Ovary (tissue), 9 donors: ENCODE measurements around the gene MCTP1. TPM values are rescaled to one million over a fixed set of nuclear protein-coding genes. Genes with fewer than 3 reads are reported as not detected.
A peak's percentile ranks its signal among the peaks of the same experiment; 100 is the strongest.

Experiments used
- DNase-seq, 5 donors: peaks; one replicate each; pipeline ENCODE4 v3.0.0-alpha.2; 2019 to 2020
- H3K27ac ChIP-seq, 2 donors: fragments of 200-600 bp; one replicate each; pipeline versions ENCODE4 v1.5.1 to v1.8.0; 2019 to 2022
- H3K27me3 ChIP-seq: fragments of 200-600 bp; one replicate; pipeline ENCODE4 v1.8.0; 2022
- H3K36me3 ChIP-seq: fragments of 200-600 bp; sonication (generic); one replicate; pipeline ENCODE4 v1.5.1; 2019
- H3K4me1 ChIP-seq: one replicate; pipeline ENCODE4 v1.8.1; 2013; ENCODE audit warnings: mild to moderate bottlenecking, moderate library complexity; ENCODE audit not compliant: insufficient read depth
- H3K4me3 ChIP-seq: fragments of 200-600 bp; sonication (generic); one replicate; pipeline ENCODE4 v1.5.1; 2017
- H3K9me3 ChIP-seq, 2 donors: fragments of 200-600 bp in 1 of 2; sonication (generic) in 1 of 2; one replicate each; pipeline versions ENCODE4 v1.5.1 to v1.8.1; 2013 to 2019; ENCODE audit warnings: mild to moderate bottlenecking in 1 of 2, moderate library complexity in 1 of 2
- CTCF ChIP-seq, 3 donors: fragments of 450-650 bp in 2 of 3; fragments of 200-600 bp in 1 of 3; IDR thresholded peaks; one replicate each; pipeline versions ENCODE4 v1.5.1 to v1.8.0; 2016 to 2022; ENCODE audit warnings: antibody characterized with exemption in 3 of 3, mild to moderate bottlenecking in 1 of 3
- EP300 ChIP-seq: sonication (generic); formaldehyde crosslinking; IDR thresholded peaks from one replicate; pipeline ENCODE4 v1.6.1; 2017; ENCODE audit warnings: antibody characterized with exemption
- POLR2A ChIP-seq: fragments of 450-650 bp; IDR thresholded peaks from one replicate; pipeline ENCODE4 v1.6.1; 2017; ENCODE audit warnings: antibody characterized with exemption, mild to moderate bottlenecking, moderate library complexity
- WGBS, 3 donors: extraction: QIAGEN DNeasy Blood & Tissue Kit in 1 of 3; methylation state at CpG; one replicate each; pipeline versions ENCODE4 v1.1.5 to v1.1.7; 2013 to 2017; 5-methylcytosine and 5-hydroxymethylcytosine counted together
- intact Hi-C, 4 donors: fragments of 100-400 bp; cut with DNase I; formaldehyde crosslinking; loops; one replicate each; pipeline versions ENCODE4 v1.11.0 to v1.15.1; 2022 to 2023
- polyA plus RNA-seq, 2 donors: library from polyadenylated mRNA; stranded (reverse); fragments of 200-250 nt in 1 of 2; fragments of 350-450 nt in 1 of 2; fragmentation: Illumina TruSeq in 1 of 2; extraction: RNeasy Lipid Tissue Mini Kit (QIAGEN cat#74804) in 1 of 2; gene quantifications; one replicate each; pipeline ENCODE4 v1.2.3, GENCODE V29; 2013 to 2014
- total RNA-seq, 7 donors: library from RNA; depleted of rRNA in 2 of 7; stranded (reverse); fragments of >200 nt in 2 of 7; fragmentation: NEBNext Ultra II Directional in 3 of 7; extraction: Animal tissue kit (Norgen Biotek cat#: 25700) in 3 of 7; gene quantifications; one replicate each; pipeline versions ENCODE4 v1.1.0 to v1.2.4, GENCODE V29; 2016 to 2023
- donor health status: DM: no; HTN: no; CAD: no; lungs with moderate emphysema.
- donor health status: DM: no; HTN: no; CAD: no.
- donor health status: Bipolar disorder and iron deficiency.
- donor health status: DM: yes; HTN: yes; CAD: no.
- donor health status: DM: no; HTN: no; CAD: no.
- donor health status: DM: yes; HTN: yes; CAD: no.

MCTP1 gene
- total and polyA plus RNA-seq, 9 donors, result 1.7 to 11.4 (median 5.0) TPM

GRCh38 chr5:95285409-95285755 lies 488 bp upstream of the MCTP1 start:
- intact Hi-C loops, result no loop called here
- H3K27ac ChIP-seq, result no peak overlapping the region
- no peaks in the 10 kb centered on the region for H3K9me3 ChIP-seq
- H3K27me3 ChIP-seq, result no peaks in the 10 kb centered on the region
- TF ChIP-seq POLR2A, result no peak
- TF ChIP-seq EP300, result no peak
- H3K4me3 ChIP-seq, result peak overlapping the region; percentile 39
- peaks cover 1% of the 10 kb centered on the region for H3K4me1 ChIP-seq
- 1 to 4% (median 1%) methylated on average over 13 of the region's 13 CpGs for WGBS, 3 donors
- H3K36me3 ChIP-seq, result no peaks in the 10 kb centered on the region
- no peak for DNase-seq

GRCh38 chr5:95283761-95284571 lies 928 bp downstream of the MCTP1 start:
- no peaks in the 10 kb centered on the region for H3K27me3 ChIP-seq
- intact Hi-C loops, result no loop called here
- WGBS, 3 donors, result 0 to 2% (median 0%) methylated on average over 53 to 89 of the region's 89 CpGs
- TF ChIP-seq CTCF (IDR thresholded peaks at IDR 0.05) (no peak), POLR2A (no peak), EP300 (no peak)
- H3K4me1 ChIP-seq, result peaks cover 1% of the 10 kb centered on the region
- peak in 1 of 5 donors; percentile 13 for DNase-seq
- H3K36me3 ChIP-seq, result no peaks in the 10 kb centered on the region
- peak overlapping the region; percentile 39 for H3K4me3 ChIP-seq
- H3K27ac ChIP-seq, result no peak overlapping the region
- H3K9me3 ChIP-seq, result no peaks in the 10 kb centered on the region

GRCh38 chr5:95283022-95283615 lies 1.8 kb downstream of the MCTP1 start:
- H3K4me3 ChIP-seq, result peak overlapping the region; percentile 39
- intact Hi-C loops, result no loop called here
- 14 to 17% (median 16%) methylated on average over 10 of the region's 10 CpGs for WGBS, 3 donors
- no peak for TF ChIP-seq CTCF (IDR thresholded peaks at IDR 0.05)
- no peak for TF ChIP-seq POLR2A
- no peak for TF ChIP-seq EP300
- no peak overlapping the region for H3K27ac ChIP-seq
- H3K4me1 ChIP-seq, result peaks cover 1% of the 10 kb centered on the region
- H3K36me3 ChIP-seq, result no peaks in the 10 kb centered on the region
- no peak for DNase-seq
- no peaks in the 10 kb centered on the region for H3K9me3 ChIP-seq
- no peaks in the 10 kb centered on the region for H3K27me3 ChIP-seq

- Histone ChIP-seq H3K9me3 (no peaks in the 10 kb centered on the region), H3K4me1 (peaks cover 1% of the 10 kb centered on the region), H3K4me3 (no peak overlapping the region), H3K36me3 (no peaks in the 10 kb centered on the region), H3K27ac (no peak overlapping the region), H3K27me3 (no peaks in the 10 kb centered on the region)
- intact Hi-C loops, result no loop called here
- DNase-seq, result no peak
- WGBS, 3 donors, result 27 to 44% (median 31%) methylated on average over 2 of the region's 2 CpGs
- TF ChIP-seq CTCF (IDR thresholded peaks at IDR 0.05), result no peak
- TF ChIP-seq EP300, result no peak
- no peak for TF ChIP-seq POLR2A
Measured at GRCh38 chr5:95281226-95281625, 3.7 kb downstream of the MCTP1 start.
